ENCODE measurements around the gene ATP5F1D. TPM values are rescaled to one million over a fixed set of nuclear protein-coding genes. Genes with fewer than 3 reads are reported as not detected.
A peak's percentile ranks its signal among the peaks of the same experiment; 100 is the strongest.

ATP5F1D gene
- total and polyA plus RNA-seq, 2 of the 8 experiments (the other 6 are each of a cell fraction or from before 2014, with no cell fraction given) = 174 to 249 TPM

DNA sequence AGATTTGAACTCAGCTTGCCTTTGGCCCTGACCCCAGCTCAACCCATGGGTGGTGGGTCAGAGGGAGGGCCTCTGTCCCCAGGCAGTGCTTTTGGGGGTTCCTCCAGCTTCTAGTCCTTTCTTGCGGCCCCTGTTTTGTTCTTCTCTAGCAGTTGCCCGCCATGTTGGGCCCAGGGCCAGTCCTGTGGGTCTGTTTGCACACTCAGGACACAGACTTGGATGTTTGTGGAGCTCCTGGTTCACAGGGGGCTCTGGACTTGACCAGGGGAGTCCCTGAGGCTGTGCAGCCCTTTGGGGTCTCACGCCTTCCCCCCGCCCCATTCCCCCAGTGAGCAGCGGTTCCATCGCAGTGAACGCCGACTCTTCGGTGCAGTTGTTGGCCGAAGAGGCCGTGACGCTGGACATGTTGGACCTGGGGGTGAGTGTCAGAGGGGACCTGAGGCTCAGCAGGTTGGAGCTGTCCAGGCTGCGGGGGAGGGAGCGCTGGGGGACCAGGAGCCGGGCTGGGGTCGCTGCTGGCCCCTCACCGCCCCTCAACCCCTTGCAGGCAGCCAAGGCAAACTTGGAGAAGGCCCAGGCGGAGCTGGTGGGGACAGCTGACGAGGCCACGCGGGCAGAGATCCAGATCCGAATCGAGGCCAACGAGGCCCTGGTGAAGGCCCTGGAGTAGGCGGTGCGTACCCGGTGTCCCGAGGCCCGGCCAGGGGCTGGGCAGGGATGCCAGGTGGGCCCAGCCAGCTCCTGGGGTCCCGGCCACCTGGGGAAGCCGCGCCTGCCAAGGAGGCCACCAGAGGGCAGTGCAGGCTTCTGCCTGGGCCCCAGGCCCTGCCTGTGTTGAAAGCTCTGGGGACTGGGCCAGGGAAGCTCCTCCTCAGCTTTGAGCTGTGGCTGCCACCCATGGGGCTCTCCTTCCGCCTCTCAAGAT is 2.5 kb downstream of the ATP5F1D start:
- Histone ChIP-seq H2BK15ac (ENCODE audit: low read length) (no peak overlapping the region; the same call in 1 of the 2 replicates), H3K36me3 (ENCODE audit: control insufficient read depth in 2 of 4, insufficient read depth in 4 of 4, low read length in 3 of 4) (no peaks in the 10 kb centered on the region), H3K9me3 (ENCODE audit: insufficient read depth in 2 of 2, low read depth in 1 of 2, low read length in 1 of 2) (no peaks in the 10 kb centered on the region), H3K23ac (ENCODE audit: insufficient read length) (no peak overlapping the region), H2BK120ac (replicated peaks; ENCODE audit: low read depth, low read length) (no peak overlapping the region), H2AFZ (ENCODE audit: low read length) (no peak overlapping the region), H3K79me2 (ENCODE audit: control insufficient read depth in 1 of 2, insufficient read depth in 2 of 2, low read length in 2 of 2) (peaks cover 0 to 7% of the 10 kb centered on the region in 2 experiments; a peak in 1 of 4 replicates), H4K91ac (replicated peaks; ENCODE audit: insufficient read length, low read length) (no peak overlapping the region), H3K4me2 (ENCODE audit: insufficient read depth in 1 of 2, low read depth in 2 of 2, low read length in 2 of 2) (peak overlapping the region in 1 of 2 experiments; percentile 39; a peak in 1 of 4 replicates), H4K8ac (ENCODE audit: extremely low read depth, insufficient read depth, low read length) (0 out of 2 replicates have a peak overlapping the region, but pooled peaks have one; percentile 29), H3K14ac (ENCODE audit: insufficient read length) (no peak overlapping the region), H2BK20ac (ENCODE audit: low read length) (no peak overlapping the region), H3K56ac (replicated peaks; ENCODE audit: insufficient read length, low read depth, low read length) (no peak overlapping the region), H3K18ac (ENCODE audit: extremely low read depth, low read length) (peak overlapping the region; percentile 32; the same call in 1 of the 2 replicates), H3K27ac (ENCODE audit: low read depth, low read length) (no peak overlapping the region), H3K4me1 (replicated peaks in 1 of 4; ENCODE audit: control insufficient read depth in 3 of 4, insufficient read depth in 4 of 4, low read length in 3 of 4) (peaks cover 0 to 21% (median 10%) of the 10 kb centered on the region in 4 experiments; a peak in 5 of 7 replicates), H3K27me3 (replicated peaks in 1 of 4; ENCODE audit: control insufficient read depth in 3 of 4, extremely low read depth in 1 of 4, insufficient read depth in 3 of 4, low read length in 3 of 4) (no peaks in the 10 kb centered on the region), H4K5ac (ENCODE audit: insufficient read length, low read depth, low read length) (no peak overlapping the region), H3K4me3 (ENCODE audit: extremely low read depth in 1 of 4, insufficient read depth in 2 of 4, low read depth in 3 of 4, low read length in 4 of 4) (no peak overlapping the region), H3K4ac (replicated peaks; ENCODE audit: insufficient read length, low read depth, low read length) (no peak overlapping the region), H4K20me1 (replicated peaks in 1 of 2; ENCODE audit: control insufficient read depth in 1 of 2, insufficient read depth in 2 of 2, low read length in 2 of 2) (peaks cover 0 to 7% of the 10 kb centered on the region in 2 experiments), H2AK5ac (ENCODE audit: low read depth, low read length) (no peak overlapping the region), H3K23me2 (ENCODE audit: low read depth, low read length) (peaks cover 8% of the 10 kb centered on the region; the same call in 1 of the 2 replicates), H3K9ac (replicated peaks in 1 of 4; ENCODE audit: extremely low read depth in 1 of 4, low read depth in 3 of 4, low read length in 3 of 4) (no peak overlapping the region), H3K79me1 (ENCODE audit: low read depth, low read length) (peaks cover 9% of the 10 kb centered on the region), H2BK12ac (ENCODE audit: low read depth, low read length) (no peak overlapping the region), H2BK5ac (ENCODE audit: low read depth, low read length) (no peak overlapping the region)
- WGBS, 2 experiments (ENCODE audit: extremely low coverage in 1 of 2, insufficient coverage in 1 of 2, insufficient read length in 1 of 2, insufficient replicate concordance in 2 of 2, low coverage in 1 of 2, low lambda C conversion rate in 2 of 2, missing lambda C conversion rate in 1 of 2) = 80% methylated on average over 25 of the region's 33 CpGs; no CpG with 5 or more reads in 1 of the 2 experiments
- FAIRE-seq (no peak), DNase-seq (ENCODE audit: low read depth in 1 of 2, low spot score in 2 of 2) (peak in 1 of 2 experiments; percentile 94)
- ChIA-PET POLR2A (ENCODE audit: partially characterized antibody) (interaction anchor here (0.7 to 10.1 kb wide), 14 partner anchors 9 to 248 kb away, joined by 3 to 355 read pairs (median 4); partner anchors contain the start of genes ARHGAP45, CIRBP, FAM174C and GPX4), CTCF (ENCODE audit: partially characterized antibody) (interaction anchor here (0.6 to 7.7 kb wide), 30 partner anchors 8 to 598 kb away, joined by 3 to 212 read pairs (median 4); partner anchors contain the start of genes CIRBP and FAM174C)
- 0 out of 2 replicates have a peak, but pooled peaks have one; percentile 29 for TF ChIP-seq RXRA (IDR thresholded peaks at IDR 0.05; ENCODE audit: insufficient read depth, low read depth, low read length)
- peak; percentile 81 for TF ChIP-seq GABPA (IDR thresholded peaks at IDR 0.05; ENCODE audit: borderline replicate concordance, insufficient read depth, low read length)
- peak; percentile 86 to 87 for TF ChIP-seq RAD21 (IDR thresholded peaks at IDR 0.05 in 1 of 2, conservative IDR thresholded peaks at IDR 0.05 in 1 of 2; ENCODE audit: low read depth in 2 of 2, low read length in 2 of 2)
- peak; percentile 44; the same call in 1 of the 2 replicates for TF ChIP-seq SP1 (IDR thresholded peaks at IDR 0.05; ENCODE audit: low read depth, low read length)
- TF ChIP-seq, protein P1, sequence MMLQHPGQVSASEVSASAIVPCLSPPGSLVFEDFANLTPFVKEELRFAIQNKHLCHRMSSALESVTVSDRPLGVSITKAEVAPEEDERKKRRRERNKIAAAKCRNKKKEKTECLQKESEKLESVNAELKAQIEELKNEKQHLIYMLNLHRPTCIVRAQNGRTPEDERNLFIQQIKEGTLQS (IDR thresholded peaks at IDR 0.05; ENCODE audit: insufficient read depth, low read depth, low read length) = no peak
- TF ChIP-seq SIN3A (conservative IDR thresholded peaks at IDR 0.05 in 1 of 2, IDR thresholded peaks at IDR 0.05 in 1 of 2; ENCODE audit: low read depth in 1 of 2, low read length in 2 of 2) = peak in 1 of 2 experiments; percentile 67; a peak in 1 of 4 replicates
- TF ChIP-seq YY1 (IDR thresholded peaks at IDR 0.05; ENCODE audit: low read depth, low read length) = no peak
- TF ChIP-seq TBP (IDR thresholded peaks at IDR 0.05; ENCODE audit: low read depth, low read length) = peak; percentile 41; the same call in 1 of the 2 replicates

Data from H1 (cell line).